ENCODE measurements around the gene PARP14. TPM values are rescaled to one million over a fixed set of nuclear protein-coding genes. Genes with fewer than 3 reads are reported as not detected.
"Not testable (repeated sequence)": the region's sequence is repeated elsewhere in the genome, so short reads cannot be mapped to it uniquely, and the experiment has no call there.

The PARP14 gene
- polyA plus RNA-seq, 1 experiment: 29.3 TPM

DNA sequence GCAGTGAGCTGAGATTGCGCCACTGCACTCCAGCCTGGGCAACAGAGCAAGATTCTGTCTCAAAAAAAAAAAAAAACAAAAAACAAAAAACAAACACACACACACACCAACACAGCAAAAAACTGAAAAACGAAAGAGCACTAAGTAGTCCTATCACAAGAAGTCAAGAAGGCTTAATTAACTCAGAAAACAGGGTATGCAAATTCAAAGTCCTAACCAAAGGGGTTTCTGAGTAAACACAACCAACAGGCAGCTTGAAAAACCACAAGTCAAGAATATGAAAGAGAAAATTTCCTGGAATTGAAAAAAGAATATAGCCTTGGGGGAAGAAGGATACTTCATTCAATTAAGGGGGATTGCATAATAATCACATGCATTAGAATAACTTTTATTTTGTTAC lies 37.7 kb upstream of the PARP14 start:
- TF ChIP-seq, protein P1, sequence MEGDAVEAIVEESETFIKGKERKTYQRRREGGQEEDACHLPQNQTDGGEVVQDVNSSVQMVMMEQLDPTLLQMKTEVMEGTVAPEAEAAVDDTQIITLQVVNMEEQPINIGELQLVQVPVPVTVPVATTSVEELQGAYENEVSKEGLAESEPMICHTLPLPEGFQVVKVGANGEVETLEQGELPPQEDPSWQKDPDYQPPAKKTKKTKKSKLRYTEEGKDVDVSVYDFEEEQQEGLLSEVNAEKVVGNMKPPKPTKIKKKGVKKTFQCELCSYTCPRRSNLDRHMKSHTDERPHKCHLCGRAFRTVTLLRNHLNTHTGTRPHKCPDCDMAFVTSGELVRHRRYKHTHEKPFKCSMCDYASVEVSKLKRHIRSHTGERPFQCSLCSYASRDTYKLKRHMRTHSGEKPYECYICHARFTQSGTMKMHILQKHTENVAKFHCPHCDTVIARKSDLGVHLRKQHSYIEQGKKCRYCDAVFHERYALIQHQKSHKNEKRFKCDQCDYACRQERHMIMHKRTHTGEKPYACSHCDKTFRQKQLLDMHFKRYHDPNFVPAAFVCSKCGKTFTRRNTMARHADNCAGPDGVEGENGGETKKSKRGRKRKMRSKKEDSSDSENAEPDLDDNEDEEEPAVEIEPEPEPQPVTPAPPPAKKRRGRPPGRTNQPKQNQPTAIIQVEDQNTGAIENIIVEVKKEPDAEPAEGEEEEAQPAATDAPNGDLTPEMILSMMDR (IDR thresholded peaks at IDR 0.05; ENCODE audit: low read depth, low read length): no peak
- ChIA-PET CTCF (interaction anchor here (1.0 kb wide), 1 partner anchor 36 kb away, joined by 4 read pairs; no protein-coding TSS in a partner anchor), POLR2A (no interaction called here)
- H3K27ac ChIP-seq (ENCODE audit: low read depth, low read length): no peak overlapping the region
- DNase-seq (ENCODE audit: low read depth, low spot score): no peak
- no peaks in the 10 kb centered on the region for H3K9me3 ChIP-seq (ENCODE audit: control insufficient read depth, insufficient read depth, low read length)
- H3K4me3 ChIP-seq (ENCODE audit: low read depth, low read length): no peak overlapping the region
- H3K27me3 ChIP-seq (ENCODE audit: control insufficient read depth, insufficient read depth, low read length): peaks cover 12% of the 10 kb centered on the region

DNA sequence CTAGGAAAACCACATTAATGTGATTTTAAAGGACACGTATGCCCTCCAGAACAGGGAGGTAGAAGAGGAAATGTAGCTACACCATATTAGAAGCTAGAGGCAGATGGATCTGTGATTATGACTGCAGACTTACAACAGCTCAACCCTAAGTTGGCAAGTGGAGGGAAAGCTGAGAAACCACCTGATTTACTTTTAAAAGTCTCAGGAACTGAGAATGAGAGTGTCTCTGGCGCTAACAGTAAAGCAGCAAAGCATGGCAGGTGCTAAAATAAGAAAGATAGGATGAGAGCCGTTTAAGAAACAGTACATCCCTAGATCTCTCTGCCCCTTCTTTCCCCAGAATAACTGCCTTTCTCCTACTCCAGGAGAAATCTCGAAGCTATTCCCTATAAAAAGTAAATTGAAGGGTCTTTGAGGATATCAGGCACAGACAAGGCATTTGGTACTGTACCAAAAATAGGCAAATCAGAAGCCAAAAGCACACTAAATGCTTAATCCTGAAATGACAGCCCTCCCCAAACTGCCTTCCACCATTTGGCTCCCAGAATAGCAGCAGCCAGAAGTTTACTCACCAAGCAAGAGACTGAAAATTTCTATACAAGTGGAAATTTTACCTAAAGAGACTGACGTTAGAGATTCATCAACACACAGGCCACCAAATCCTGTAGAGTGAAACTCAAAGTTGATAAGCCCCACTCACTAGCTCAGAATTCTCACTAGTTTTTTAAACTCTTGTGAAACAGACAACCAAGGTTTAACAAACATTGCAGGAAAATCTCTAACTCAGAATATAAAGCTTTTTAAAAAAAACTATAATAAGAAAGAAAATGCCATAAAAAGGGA lies 34.3 kb upstream of the PARP14 start:
- no peak overlapping the region for H3K4me3 ChIP-seq (ENCODE audit: low read depth, low read length)
- H3K27ac ChIP-seq (ENCODE audit: low read depth, low read length): no peak overlapping the region
- POLR2A ChIA-PET: no interaction called here
- H3K9me3 ChIP-seq (ENCODE audit: control insufficient read depth, insufficient read depth, low read length): no peaks in the 10 kb centered on the region
- CTCF ChIA-PET: no interaction called here
- DNase-seq (ENCODE audit: low read depth, low spot score): no peak
- TF ChIP-seq, protein P1 (IDR thresholded peaks at IDR 0.05; ENCODE audit: low read depth, low read length): no peak
- H3K27me3 ChIP-seq (ENCODE audit: control insufficient read depth, insufficient read depth, low read length): peaks cover 24% of the 10 kb centered on the region

DNA sequence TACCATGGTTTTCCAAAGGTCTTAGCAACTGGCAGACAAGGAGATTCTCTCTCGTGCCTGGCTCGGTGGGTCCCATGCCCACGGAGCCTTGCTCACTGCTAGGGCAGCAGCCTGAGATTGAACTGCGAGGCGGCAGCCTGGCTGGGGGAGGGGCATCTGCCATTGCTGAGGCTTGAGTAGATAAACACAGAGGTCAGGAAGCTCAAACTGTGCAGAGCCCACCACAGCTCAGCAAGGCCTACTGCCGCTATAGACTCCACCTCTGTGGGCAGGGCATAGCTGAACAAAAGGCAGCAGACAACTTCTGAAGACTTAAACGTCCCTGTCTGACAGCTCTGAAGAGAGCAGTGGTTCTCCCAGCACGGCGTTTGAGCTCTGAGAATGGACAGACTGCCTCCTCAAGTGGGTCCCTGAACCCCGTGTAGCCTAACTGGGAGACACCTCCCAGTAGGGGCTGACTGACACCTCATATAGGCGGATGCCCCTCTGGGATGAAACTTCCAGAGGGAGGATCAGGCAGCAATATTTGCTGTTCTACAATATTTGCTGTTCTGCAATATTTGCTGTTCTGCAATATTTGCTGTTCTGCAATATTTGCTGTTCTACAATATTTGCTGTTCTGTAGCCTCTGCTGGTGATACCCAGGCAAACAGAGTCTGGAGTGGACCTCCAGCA lies 29.3 kb upstream of the PARP14 start:
- POLR2A ChIA-PET; H3K9me3 ChIP-seq (ENCODE audit: control insufficient read depth, insufficient read depth, low read length); H3K27ac ChIP-seq (ENCODE audit: low read depth, low read length); DNase-seq (ENCODE audit: low read depth, low spot score); H3K4me3 ChIP-seq (ENCODE audit: low read depth, low read length): not testable (repeated sequence)
- CTCF ChIA-PET: interaction anchor here (0.8 kb wide), 1 partner anchor 9 kb away, joined by 3 read pairs; no protein-coding TSS in a partner anchor
- peaks cover 17% of the 10 kb centered on the region for H3K27me3 ChIP-seq (ENCODE audit: control insufficient read depth, insufficient read depth, low read length)

DNA sequence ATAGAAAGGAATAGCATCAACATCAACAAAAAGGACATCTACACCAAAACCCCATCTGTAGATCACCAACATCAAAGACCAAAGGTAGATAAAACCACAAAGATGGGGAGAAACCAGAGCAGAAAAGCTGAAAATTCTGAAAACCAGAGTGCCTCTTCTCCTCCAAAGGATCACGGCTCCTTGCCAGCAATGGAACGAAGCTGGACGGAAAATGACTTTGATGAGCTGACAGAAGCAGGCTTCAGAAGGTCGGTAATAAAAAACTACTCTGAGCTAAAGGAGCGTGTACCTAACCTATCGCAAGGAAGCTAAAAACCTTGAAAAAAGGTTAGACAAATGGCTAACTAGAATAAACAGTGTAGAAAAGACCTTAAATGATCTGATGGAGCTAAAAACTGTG lies 28.7 kb upstream of the PARP14 start:
- H3K9me3 ChIP-seq (ENCODE audit: control insufficient read depth, insufficient read depth, low read length); CTCF ChIA-PET; POLR2A ChIA-PET; H3K4me3 ChIP-seq (ENCODE audit: low read depth, low read length); DNase-seq (ENCODE audit: low read depth, low spot score); H3K27ac ChIP-seq (ENCODE audit: low read depth, low read length): not testable (repeated sequence)
- peaks cover 14% of the 10 kb centered on the region for H3K27me3 ChIP-seq (ENCODE audit: control insufficient read depth, insufficient read depth, low read length)

DNA sequence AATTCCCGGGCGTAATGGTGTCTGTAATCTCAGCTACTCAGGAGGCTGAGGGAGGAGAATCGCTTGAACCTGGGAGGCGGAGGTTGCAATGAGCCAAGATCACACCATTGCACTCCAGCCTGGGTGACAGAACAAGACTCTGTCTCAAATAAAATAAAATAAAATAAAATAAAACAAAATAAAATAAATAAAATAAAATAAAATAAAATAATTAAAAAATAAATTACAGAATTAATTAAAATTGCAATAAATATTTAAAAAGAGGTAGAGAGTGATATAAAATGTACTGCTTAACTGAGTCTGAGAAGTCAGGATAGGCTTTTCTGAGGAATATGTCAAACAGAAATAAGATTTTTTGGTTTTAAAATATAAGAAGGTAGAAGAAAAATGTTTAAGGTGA lies 22.3 kb upstream of the PARP14 start:
- H3K27me3 ChIP-seq (ENCODE audit: control insufficient read depth, insufficient read depth, low read length); DNase-seq (ENCODE audit: low read depth, low spot score); POLR2A ChIA-PET; H3K9me3 ChIP-seq (ENCODE audit: control insufficient read depth, insufficient read depth, low read length); H3K27ac ChIP-seq (ENCODE audit: low read depth, low read length); CTCF ChIA-PET; H3K4me3 ChIP-seq (ENCODE audit: low read depth, low read length): not testable (repeated sequence)

DNA sequence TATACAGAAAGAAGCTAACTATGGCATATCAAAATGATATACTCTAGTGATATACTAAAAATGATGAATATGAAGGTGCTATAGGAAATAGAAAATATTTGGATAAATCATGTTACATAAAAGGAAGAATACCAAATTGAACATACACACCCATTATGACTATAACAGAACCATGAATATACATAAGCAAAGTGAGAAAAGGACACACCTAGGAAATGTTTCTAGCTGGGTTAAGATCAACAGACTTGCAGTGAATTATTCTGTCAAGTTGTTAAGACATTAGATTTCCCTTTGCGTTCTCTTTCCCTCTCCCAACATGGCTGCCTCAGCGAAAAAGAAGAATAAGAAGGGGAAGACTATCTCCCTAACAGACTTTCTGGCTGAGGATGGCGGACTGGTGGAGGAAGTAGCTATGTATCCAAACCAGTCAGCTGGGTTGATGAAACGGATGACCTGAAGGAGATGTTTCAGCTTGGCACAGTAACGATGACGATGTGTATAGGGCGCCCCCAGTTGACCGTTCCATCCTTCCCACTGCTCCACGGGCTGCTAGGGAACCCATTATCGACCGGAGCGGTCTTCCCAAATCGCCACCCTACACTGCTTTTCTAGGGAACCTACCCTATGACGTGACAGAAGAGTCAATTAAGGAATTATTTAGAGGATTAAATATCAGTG lies 20.2 kb upstream of the PARP14 start:
- TF ChIP-seq, protein P1 (IDR thresholded peaks at IDR 0.05; ENCODE audit: low read depth, low read length): no peak
- Histone ChIP-seq H3K4me3 (ENCODE audit: low read depth, low read length) (no peak overlapping the region), H3K27me3 (ENCODE audit: control insufficient read depth, insufficient read depth, low read length) (peaks cover 3% of the 10 kb centered on the region), H3K27ac (ENCODE audit: low read depth, low read length) (no peak overlapping the region), H3K9me3 (ENCODE audit: control insufficient read depth, insufficient read depth, low read length) (peaks cover 5% of the 10 kb centered on the region; the same call in 1 of the 2 replicates)
- POLR2A ChIA-PET: no interaction called here
- no peak for DNase-seq (ENCODE audit: low read depth, low spot score)
- CTCF ChIA-PET: interaction anchor here (0.6 kb wide), 1 partner anchor 10 kb away, joined by 3 read pairs; no protein-coding TSS in a partner anchor
